ENCODE data around the gene ITPR1. TPM values are rescaled to one million over a fixed set of nuclear protein-coding genes. Genes with fewer than 3 reads are reported as not detected.

ITPR1 gene
- polyA plus RNA-seq, 1 of the 3 experiments (the other 2 are of a cell fraction) = 5.9 TPM

- ChIA-PET CTCF (interaction anchor here (0.6 to 3.6 kb wide), 5 partner anchors 14 to 105 kb away, joined by 3 to 17 read pairs (median 3); no protein-coding TSS in a partner anchor), POLR2A (no interaction called here)
- 94% methylated on average over 5 of the region's 5 CpGs for WGBS (ENCODE audit: low lambda C conversion rate)
- H3K4me1 ChIP-seq (ENCODE audit: control insufficient read depth in 1 of 2, insufficient read depth in 2 of 2, low read depth in 1 of 2, low read length in 1 of 2) = peaks cover 6 to 54% of the 10 kb centered on the region in 2 experiments; a peak in 2 of 4 replicates
- no peaks in the 10 kb centered on the region for H3K36me3 ChIP-seq (replicated peaks in 1 of 2; ENCODE audit: control insufficient read depth in 1 of 2, insufficient read depth in 2 of 2, low read length in 1 of 2)
- H3K9ac ChIP-seq = no peak overlapping the region
- H3F3A ChIP-seq (replicated peaks; ENCODE audit: insufficient read depth) = peaks cover 5% of the 10 kb centered on the region
- H4K20me1 ChIP-seq (ENCODE audit: insufficient read depth) = no peaks in the 10 kb centered on the region
- H3K27ac ChIP-seq (ENCODE audit: low read depth in 2 of 2, low read length in 1 of 2) = no peak overlapping the region
- no peak overlapping the region for H3K4me2 ChIP-seq
- no peak overlapping the region for H2AFZ ChIP-seq (ENCODE audit: low read depth)
- no peaks in the 10 kb centered on the region for H3K9me2 ChIP-seq
- DNase-seq = no peak
- H3K27me3 ChIP-seq (ENCODE audit: insufficient read depth) = no peaks in the 10 kb centered on the region
- no peak overlapping the region for H3K4me3 ChIP-seq (ENCODE audit: low read depth in 2 of 2, low read length in 1 of 2)
- H3K9me3 ChIP-seq = no peaks in the 10 kb centered on the region
- no peak for TF ChIP-seq ELF1 (IDR thresholded peaks at IDR 0.05)
- TF ChIP-seq RXRA (IDR thresholded peaks at IDR 0.05; ENCODE audit: borderline replicate concordance, low read depth) = no peak
- TF ChIP-seq MAX (IDR thresholded peaks at IDR 0.05; ENCODE audit: low read depth) = no peak
- no peak for TF ChIP-seq TAF1 (IDR thresholded peaks at IDR 0.05; ENCODE audit: borderline replicate concordance, low read depth, low read length)
- no peak for TF ChIP-seq CTCF (IDR thresholded peaks at IDR 0.05)
- TF ChIP-seq RFX5 (IDR thresholded peaks at IDR 0.05; ENCODE audit: low read length) = no peak
- TF ChIP-seq TCF12 (IDR thresholded peaks at IDR 0.05) = no peak
- no peak for TF ChIP-seq USF1 (IDR thresholded peaks at IDR 0.05; ENCODE audit: borderline replicate concordance, low read depth)
- no peak for TF ChIP-seq USF2 (IDR thresholded peaks at IDR 0.05; ENCODE audit: borderline replicate concordance, low read depth, low read length)
- no peak for TF ChIP-seq SMC3 (IDR thresholded peaks at IDR 0.05; ENCODE audit: low read depth, low read length)
- TF ChIP-seq GABPA (IDR thresholded peaks at IDR 0.05; ENCODE audit: low read depth) = no peak
- TF ChIP-seq PBX3 (IDR thresholded peaks at IDR 0.05) = no peak
- TF ChIP-seq RAD21 (IDR thresholded peaks at IDR 0.05; ENCODE audit: low read length) = no peak
- TF ChIP-seq REST (IDR thresholded peaks at IDR 0.05; ENCODE audit: low read depth, low read length) = no peak
- TF ChIP-seq EZH2phosphoT487 (IDR thresholded peaks at IDR 0.05; ENCODE audit: borderline replicate concordance, low read depth) = no peak
- TF ChIP-seq FOXM1 (IDR thresholded peaks at IDR 0.05; ENCODE audit: low read depth) = no peak
- no peak for TF ChIP-seq RCOR1 (IDR thresholded peaks at IDR 0.05; ENCODE audit: low read length)
- H3K79me2 ChIP-seq (ENCODE audit: insufficient read depth) = no peaks in the 10 kb centered on the region
Measured at GRCh38 chr3:4528320-4528719, 35.2 kb downstream of the ITPR1 start.

Data from SK-N-SH (cell line).